Colon (tissue), 2 donors: Measurements from ENCODE around the gene MYBPC3.
"Not testable (repeated sequence)": the region's sequence is repeated elsewhere in the genome, so short reads cannot be mapped to it uniquely, and the experiment has no call there.

ENCODE experiments used
- FAIRE-seq: peaks from 2 replicates; lab custom pipeline; 2012; peaks lifted over from hg19 to GRCh38; lab: Jason Lieb, UNC
- donor health status: control.
- donor health status: control.

The MYBPC3 gene

GRCh38 chr11:47338396-47339241 is 13.9 kb downstream of the MYBPC3 start:
- no peak for FAIRE-seq

GRCh38 chr11:47337229-47337924 is 15.1 kb downstream of the MYBPC3 start:
- FAIRE-seq, result no peak

- no peak for FAIRE-seq
Observed at GRCh38 chr11:47336595-47336994, 15.9 kb downstream of the MYBPC3 start.

DNA sequence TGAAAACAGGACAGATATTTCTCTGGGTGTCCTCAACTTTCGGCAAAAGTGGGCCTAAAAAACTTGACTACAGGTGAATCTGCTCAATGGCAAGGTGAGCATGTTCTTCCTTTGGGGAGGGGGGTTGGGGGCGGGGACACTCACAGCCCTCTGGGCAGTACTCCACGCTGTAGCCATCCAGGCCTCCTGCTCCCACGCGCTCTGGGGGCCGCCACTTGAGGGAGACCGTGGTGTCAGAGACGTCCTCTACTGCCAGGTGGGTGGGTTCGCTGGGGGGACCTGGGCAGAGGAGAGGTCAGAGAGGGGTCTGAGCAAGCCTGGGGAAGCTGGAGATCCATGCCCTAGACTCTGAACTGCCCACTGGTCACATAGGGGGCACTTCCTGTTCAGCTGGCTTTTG is 16.8 kb downstream of the MYBPC3 start:
- no peak for FAIRE-seq

DNA sequence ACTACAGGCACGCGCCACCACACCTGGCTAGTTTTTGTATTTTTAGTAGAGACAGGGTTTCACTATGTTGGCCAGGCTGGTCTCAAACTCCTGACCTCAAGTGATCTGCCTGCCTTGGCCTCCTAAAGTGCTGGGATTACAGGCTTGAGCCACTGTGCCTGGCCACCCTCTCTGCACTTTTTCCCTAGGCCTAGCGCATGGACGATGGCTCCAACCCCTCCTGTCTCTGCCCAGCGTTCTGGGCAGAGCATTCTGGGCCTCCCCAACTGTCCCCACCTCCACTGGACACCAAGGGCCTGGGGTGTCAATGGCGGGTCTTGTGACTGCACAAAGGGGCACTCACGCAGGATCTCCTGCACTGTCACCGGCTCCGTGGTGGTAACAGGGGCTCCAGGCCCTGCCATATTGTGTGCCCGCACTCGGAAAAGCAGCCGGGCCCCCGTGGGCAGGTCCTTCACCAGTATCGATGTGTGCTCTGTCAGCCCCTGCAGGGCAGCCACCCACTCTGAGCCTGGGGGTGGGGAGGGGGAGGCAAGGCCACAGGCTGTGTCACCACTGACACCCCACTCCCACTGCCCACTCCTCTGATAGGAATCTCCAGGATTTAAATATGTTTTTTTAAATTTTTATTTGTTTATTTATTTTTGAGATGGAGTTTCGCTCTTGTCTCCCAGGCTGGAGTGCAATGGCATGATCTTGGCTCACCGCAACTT is 17.6 kb downstream of the MYBPC3 start:
- FAIRE-seq, result not testable (repeated sequence)

GRCh38 chr11:47333886-47334443 is 18.5 kb downstream of the MYBPC3 start:
- no peak for FAIRE-seq

- no peak for FAIRE-seq
Observed at GRCh38 chr11:47333526-47333845, 19.0 kb downstream of the MYBPC3 start.

DNA sequence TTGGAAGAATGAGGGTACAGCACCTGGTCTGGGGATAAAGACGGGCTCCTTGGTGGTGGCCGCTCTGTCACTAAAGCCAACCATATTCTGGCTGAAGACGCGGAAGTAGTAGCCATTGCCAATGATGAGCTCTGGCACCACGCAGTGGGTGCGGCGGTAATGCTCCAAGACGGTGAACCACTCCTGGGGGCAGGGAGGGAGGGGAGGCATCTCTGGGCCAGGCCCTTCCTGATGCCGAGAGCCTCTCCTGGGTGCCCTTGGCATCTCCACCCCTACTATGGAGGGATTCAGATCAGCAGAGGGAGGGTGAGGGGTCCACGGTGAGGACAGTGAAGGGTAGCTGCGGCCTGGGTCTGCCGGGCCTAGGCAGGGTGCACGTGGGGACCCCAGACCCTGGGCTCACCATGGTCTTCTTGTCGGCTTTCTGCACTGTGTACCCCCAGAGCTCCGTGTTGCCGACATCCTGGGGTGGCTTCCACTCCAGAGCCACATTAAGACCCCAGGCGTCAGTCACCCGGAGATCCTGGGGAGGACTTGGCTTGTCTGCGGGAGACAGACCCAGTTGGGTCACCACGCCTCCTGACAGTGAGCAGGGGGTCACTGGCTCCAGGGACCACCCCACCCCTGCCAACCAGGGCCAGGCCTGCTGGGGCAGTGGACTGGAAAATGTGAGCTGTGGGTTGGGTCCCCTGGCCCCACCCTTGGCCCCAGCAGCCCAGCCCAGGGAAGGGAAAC is 19.5 kb downstream of the MYBPC3 start:
- FAIRE-seq, result no peak

- no peak for FAIRE-seq
Observed at GRCh38 chr11:47332303-47332711, 20.2 kb downstream of the MYBPC3 start.

GRCh38 chr11:47331454-47332302 is 20.8 kb downstream of the MYBPC3 start:
- no peak for FAIRE-seq

- FAIRE-seq, result no peak
Observed at GRCh38 chr11:47329987-47330931, 22.2 kb downstream of the MYBPC3 start.

GRCh38 chr11:47329431-47329986 is 23.0 kb downstream of the MYBPC3 start:
- no peak for FAIRE-seq

DNA sequence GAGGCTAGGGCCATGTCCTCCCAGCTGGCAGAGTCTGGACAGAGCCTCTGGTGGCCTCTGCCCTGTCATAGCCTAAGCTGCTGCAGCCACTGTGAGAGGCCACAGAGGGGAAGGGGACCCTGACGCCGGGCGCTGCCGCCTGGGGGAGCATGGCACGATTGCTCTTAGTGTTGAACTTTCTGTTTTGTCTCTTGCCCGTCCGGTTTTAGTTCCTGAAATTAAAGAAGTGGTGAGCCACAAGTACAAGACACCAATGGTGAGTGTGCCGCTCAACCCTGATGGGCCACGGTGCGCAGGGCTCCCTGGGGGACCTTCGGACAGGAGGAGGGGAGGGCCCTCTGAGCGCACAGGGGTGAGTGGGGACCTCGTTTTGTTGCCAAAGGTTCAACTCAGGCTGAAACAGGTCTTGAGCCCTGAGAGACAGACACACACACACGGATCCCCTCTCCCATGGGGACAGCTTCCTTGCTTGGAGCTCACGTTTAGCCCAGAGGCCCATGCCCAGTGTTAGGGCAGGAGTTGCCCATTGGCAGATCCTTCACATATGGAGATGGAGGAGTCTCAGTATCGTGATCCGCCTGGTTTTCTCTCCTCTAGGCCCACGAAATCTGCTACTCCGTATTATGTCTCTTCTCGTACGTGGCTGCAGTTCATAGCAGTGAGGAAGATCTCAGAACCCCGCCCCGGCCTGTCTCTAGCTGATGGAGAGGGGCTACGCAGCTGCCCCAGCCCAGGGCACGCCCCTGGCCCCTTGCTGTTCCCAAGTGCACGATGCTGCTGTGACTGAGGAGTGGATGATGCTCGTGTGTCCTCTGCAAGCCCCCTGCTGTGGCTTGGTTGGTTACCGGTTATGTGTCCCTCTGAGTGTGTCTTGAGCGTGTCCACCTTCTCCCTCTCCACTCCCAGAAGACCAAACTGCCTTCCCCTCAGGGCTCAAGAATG is 23.8 kb downstream of the MYBPC3 start:
- no peak for FAIRE-seq

DNA sequence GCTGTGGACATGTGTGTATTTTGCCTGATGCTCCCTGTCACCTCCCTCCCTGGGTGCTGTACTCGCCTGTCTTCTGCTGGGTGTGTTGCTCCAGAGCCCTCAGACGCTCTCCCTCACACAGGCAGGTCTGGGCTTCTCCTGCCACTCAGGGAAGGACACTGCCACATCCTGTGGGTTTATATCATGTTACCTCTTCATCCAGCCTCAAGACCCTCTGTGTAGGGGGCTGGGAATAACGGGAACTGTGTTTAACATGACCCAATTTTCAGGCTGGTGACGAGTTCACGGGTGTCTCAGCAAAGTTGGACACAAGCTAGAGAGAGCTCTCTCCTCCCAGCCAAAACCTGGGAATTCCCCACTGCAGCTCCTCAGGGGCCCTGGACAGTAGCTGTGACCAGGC is 24.6 kb downstream of the MYBPC3 start:
- no peak for FAIRE-seq

- FAIRE-seq, result no peak
Observed at GRCh38 chr11:47327025-47327424, 25.5 kb downstream of the MYBPC3 start.

GRCh38 chr11:47326198-47326597 is 26.3 kb downstream of the MYBPC3 start:
- no peak for FAIRE-seq

GRCh38 chr11:47325271-47326041 is 27.0 kb downstream of the MYBPC3 start:
- FAIRE-seq, result no peak

- no peak for FAIRE-seq
Observed at GRCh38 chr11:47324520-47324919, 28.0 kb downstream of the MYBPC3 start.
